ENCODE results near the gene CNPY4. TPM values are rescaled to one million over a fixed set of nuclear protein-coding genes. Genes with fewer than 3 reads are reported as not detected.
A peak's percentile ranks its signal among the peaks of the same experiment; 100 is the strongest.

CNPY4 gene
- total and polyA plus RNA-seq, 10 of the 15 experiments (the other 5 are each of a cell fraction or from before 2014, with no cell fraction given), result 2.5 to 9.2 (median 6.8) TPM

- TF ChIP-seq EGR1 (IDR thresholded peaks at IDR 0.05; ENCODE audit: borderline replicate concordance in 1 of 2, low read depth in 2 of 2, low read length in 2 of 2) (peak in 1 of 2 experiments; percentile 97; a peak in 2 of 3 replicates), NR2F1 (conservative IDR thresholded peaks at IDR 0.05) (peak; percentile 57; the same call in 1 of the 2 replicates), ZNF274 (IDR thresholded peaks at IDR 0.05; ENCODE audit: insufficient read depth, insufficient read length) (no peak), CTCF (IDR thresholded peaks at IDR 0.05 in 2 of 3, conservative IDR thresholded peaks at IDR 0.05 in 1 of 3; ENCODE audit: control insufficient read depth in 2 of 3, extremely low read depth in 1 of 3, insufficient read depth in 1 of 3, low read depth in 3 of 3, low read length in 3 of 3) (no peak), MXI1 (IDR thresholded peaks at IDR 0.05; ENCODE audit: low read depth, low read length) (peak; percentile 83), YY1 (IDR thresholded peaks at IDR 0.05; ENCODE audit: low read depth, low read length) (peak; percentile 71; the same call in 1 of the 2 replicates), IRF3 (IDR thresholded peaks at IDR 0.05) (0 out of 2 replicates have a peak, but pooled peaks have one; percentile 9), POLR2A (IDR thresholded peaks at IDR 0.05; ENCODE audit: low read depth, low read length) (peak; percentile 54; the same call in 1 of the 2 replicates), BCL3 (IDR thresholded peaks at IDR 0.05; ENCODE audit: borderline replicate concordance, insufficient read depth, low read depth, low read length, poor library complexity, severe bottlenecking) (peak; percentile 70), NKRF (conservative IDR thresholded peaks at IDR 0.05) (peak; percentile 100), USF2 (IDR thresholded peaks at IDR 0.05; ENCODE audit: borderline replicate concordance, low read depth, low read length) (no peak), MAX (IDR thresholded peaks at IDR 0.05; ENCODE audit: low read depth, low read length) (peak; percentile 95), BACH1 (IDR thresholded peaks at IDR 0.05; ENCODE audit: borderline replicate concordance) (peak; percentile 68), SREBF2 (IDR thresholded peaks at IDR 0.05; ENCODE audit: low read length) (no peak), USF1 (IDR thresholded peaks at IDR 0.05; ENCODE audit: borderline replicate concordance, extremely low read length, insufficient read depth, low read depth, low read length) (no peak), SRF (IDR thresholded peaks at IDR 0.05; ENCODE audit: low read depth in 2 of 2, low read length in 2 of 2) (0 out of 4 replicates have a peak, but pooled peaks of 1 of the 2 experiments have one; percentile 25)
Measured at GRCh38 chr7:100100420-100101015, 18.9 kb upstream of the CNPY4 start (continued).

All from GM12878 (cell line).